Thoracic aorta (tissue), 2 donors: ENCODE measurements around the gene MFAP4. TPM values are rescaled to one million over a fixed set of nuclear protein-coding genes. Genes with fewer than 3 reads are reported as not detected.

Experiments
- ATAC-seq: fragments of 150-250 bp; one replicate; pipeline ENCODE4 v1.8.0; 2017; ENCODE audit warnings: low read depth; ENCODE audit not compliant: insufficient number of reproducible peaks, low FRiP score
- DNase-seq: peaks from one replicate; pipeline ENCODE4 v3.0.0-alpha.2; 2020; ENCODE audit warnings: low spot score
- H3K27ac ChIP-seq, 2 donors: fragments of 200-600 bp; sonication (generic); 1 replicate in 1 of 2; 2 replicates in 1 of 2; pipeline ENCODE4 v1.5.1; 2016; ENCODE audit warnings: mild to moderate bottlenecking in 2 of 2, moderate library complexity in 2 of 2
- H3K27me3 ChIP-seq: fragments of 200-600 bp; sonication (generic); replicated peaks from 2 replicates; pipeline ENCODE4 v1.6.0; 2016; ENCODE audit warnings: mild to moderate bottlenecking; ENCODE audit not compliant: insufficient read depth
- H3K36me3 ChIP-seq: fragments of 200-600 bp; sonication (generic); one replicate; pipeline ENCODE4 v1.5.1; 2016
- H3K4me1 ChIP-seq, 2 donors: fragments of 200-600 bp; sonication (generic); 1 replicate in 1 of 2; 2 replicates in 1 of 2; pipeline versions ENCODE4 v1.5.1 to v1.6.0; 2016; ENCODE audit warnings: low read depth in 2 of 2, mild to moderate bottlenecking in 1 of 2; ENCODE audit not compliant: control insufficient read depth in 1 of 2
- H3K4me3 ChIP-seq: fragments of 200-600 bp; sonication (generic); 2 replicates; pipeline ENCODE4 v1.5.1; 2016; ENCODE audit warnings: mild to moderate bottlenecking
- H3K9me3 ChIP-seq: fragments of 200-600 bp; sonication (generic); 2 replicates; pipeline ENCODE4 v1.5.1; 2016
- total RNA-seq, 2 donors: library from RNA; depleted of rRNA; stranded (reverse); fragments of >200 nt; gene quantifications; one replicate each; pipeline versions ENCODE4 v1.1.0 to v1.2.3, GENCODE V29; 2016
- TF ChIP-seq, protein P1 (sequence below): fragments of 200-600 bp; sonication (generic); IDR thresholded peaks from one replicate; pipeline ENCODE4 v1.5.1; 2019; ENCODE audit warnings: antibody characterized with exemption

MFAP4 gene
- total RNA-seq, 2 donors from 2014 or later, result 425 to 501 TPM

DNA sequence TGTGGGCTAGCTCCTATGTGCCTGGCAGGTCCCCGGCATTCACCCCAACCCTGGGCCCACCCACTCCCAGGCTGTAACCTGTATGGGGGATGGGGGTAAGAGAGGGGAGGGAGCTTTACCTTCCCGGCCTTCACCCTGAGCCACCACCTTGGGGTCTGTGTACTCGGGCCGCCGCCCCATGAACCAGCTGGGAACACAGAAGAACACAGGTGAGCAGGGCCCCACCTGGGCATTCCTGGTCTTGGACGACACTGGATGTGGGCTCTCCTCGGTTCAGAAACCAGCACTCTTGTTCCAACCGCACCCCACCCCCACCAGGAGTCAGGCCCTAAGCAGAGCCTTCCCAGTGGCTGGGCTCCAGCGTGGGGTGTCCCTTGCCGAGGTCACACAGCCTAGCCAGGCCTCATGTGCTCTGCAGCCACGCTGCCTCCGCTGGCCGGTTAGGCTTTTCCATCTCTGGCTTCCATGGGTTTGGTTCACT, 43.3 kb downstream of the MFAP4 start:
- H3K27ac ChIP-seq, result no peak overlapping the region
- TF ChIP-seq, protein P1, sequence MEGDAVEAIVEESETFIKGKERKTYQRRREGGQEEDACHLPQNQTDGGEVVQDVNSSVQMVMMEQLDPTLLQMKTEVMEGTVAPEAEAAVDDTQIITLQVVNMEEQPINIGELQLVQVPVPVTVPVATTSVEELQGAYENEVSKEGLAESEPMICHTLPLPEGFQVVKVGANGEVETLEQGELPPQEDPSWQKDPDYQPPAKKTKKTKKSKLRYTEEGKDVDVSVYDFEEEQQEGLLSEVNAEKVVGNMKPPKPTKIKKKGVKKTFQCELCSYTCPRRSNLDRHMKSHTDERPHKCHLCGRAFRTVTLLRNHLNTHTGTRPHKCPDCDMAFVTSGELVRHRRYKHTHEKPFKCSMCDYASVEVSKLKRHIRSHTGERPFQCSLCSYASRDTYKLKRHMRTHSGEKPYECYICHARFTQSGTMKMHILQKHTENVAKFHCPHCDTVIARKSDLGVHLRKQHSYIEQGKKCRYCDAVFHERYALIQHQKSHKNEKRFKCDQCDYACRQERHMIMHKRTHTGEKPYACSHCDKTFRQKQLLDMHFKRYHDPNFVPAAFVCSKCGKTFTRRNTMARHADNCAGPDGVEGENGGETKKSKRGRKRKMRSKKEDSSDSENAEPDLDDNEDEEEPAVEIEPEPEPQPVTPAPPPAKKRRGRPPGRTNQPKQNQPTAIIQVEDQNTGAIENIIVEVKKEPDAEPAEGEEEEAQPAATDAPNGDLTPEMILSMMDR, result no peak
- ATAC-seq (no peak), DNase-seq (no peak)
- H3K9me3 ChIP-seq, result no peaks in the 10 kb centered on the region
- H3K36me3 ChIP-seq, result no peaks in the 10 kb centered on the region
- H3K27me3 ChIP-seq, result no peaks in the 10 kb centered on the region
- peaks cover 19 to 36% of the 10 kb centered on the region in 2 donors for H3K4me1 ChIP-seq
- H3K4me3 ChIP-seq, result no peak overlapping the region

DNA sequence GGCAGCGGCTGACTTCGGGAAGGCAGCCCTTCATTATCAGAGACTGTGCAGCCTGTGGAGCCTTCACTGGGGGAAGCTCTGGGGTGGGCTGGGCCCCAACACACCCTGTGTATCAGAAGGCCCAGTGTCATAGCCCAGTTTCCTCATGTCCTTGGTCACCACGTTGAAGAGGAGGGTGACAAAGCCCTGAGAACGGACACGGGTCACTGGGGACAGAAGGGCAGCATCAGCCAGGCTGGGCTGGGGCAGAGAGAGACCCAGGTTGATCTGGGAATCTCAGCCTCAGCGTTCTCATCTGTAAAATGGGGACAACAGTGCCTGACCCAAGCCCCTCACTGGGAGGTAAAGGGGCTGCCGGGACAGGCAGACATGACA, 43.7 kb downstream of the MFAP4 start:
- TF ChIP-seq, protein P1, result no peak
- Histone ChIP-seq H3K4me3 (no peak overlapping the region), H3K36me3 (no peaks in the 10 kb centered on the region), H3K27me3 (no peaks in the 10 kb centered on the region), H3K27ac (no peak overlapping the region), H3K9me3 (no peaks in the 10 kb centered on the region), H3K4me1 (peaks cover 19 to 36% of the 10 kb centered on the region in 2 donors)
- DNase-seq (no peak), ATAC-seq (no peak)

DNA sequence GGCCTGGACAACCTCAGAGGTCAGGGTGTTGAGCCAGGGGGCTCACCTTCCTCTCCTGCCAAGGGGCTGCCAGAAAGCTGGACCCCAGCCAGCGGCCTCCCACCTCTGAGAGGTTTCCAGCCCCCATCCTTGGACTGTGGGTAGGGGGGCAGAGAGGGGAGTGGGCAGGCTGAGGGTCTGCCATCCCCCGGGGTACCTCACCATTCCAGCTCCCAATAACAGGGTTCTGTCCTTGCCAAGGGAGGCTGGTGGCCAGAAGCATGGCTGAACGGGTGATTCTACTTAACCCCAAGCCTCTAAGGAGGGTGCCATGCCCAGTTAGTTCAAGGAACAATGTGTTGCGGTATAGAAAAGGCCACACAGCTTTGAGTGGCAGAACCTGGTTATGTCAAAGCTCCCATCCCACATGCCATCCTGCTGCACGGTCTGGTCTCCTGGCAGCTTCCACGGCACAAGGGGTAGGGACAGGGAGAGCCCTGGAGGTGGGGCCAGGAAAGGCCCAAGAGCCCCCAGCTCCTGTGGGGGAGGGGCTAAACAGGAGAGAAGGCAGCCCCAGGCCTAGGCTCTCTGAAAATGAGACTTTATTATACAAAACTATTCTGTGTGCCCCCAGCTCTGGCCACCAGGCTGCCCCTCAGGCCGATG, 44.3 kb downstream of the MFAP4 start:
- H3K36me3 ChIP-seq, result no peaks in the 10 kb centered on the region
- ATAC-seq (no peak), DNase-seq (no peak)
- no peak overlapping the region for H3K27ac ChIP-seq
- peaks cover 19 to 33% of the 10 kb centered on the region in 2 donors for H3K4me1 ChIP-seq
- H3K27me3 ChIP-seq, result no peaks in the 10 kb centered on the region
- H3K9me3 ChIP-seq, result no peaks in the 10 kb centered on the region
- H3K4me3 ChIP-seq, result no peak overlapping the region
- TF ChIP-seq, protein P1, result no peak

DNA sequence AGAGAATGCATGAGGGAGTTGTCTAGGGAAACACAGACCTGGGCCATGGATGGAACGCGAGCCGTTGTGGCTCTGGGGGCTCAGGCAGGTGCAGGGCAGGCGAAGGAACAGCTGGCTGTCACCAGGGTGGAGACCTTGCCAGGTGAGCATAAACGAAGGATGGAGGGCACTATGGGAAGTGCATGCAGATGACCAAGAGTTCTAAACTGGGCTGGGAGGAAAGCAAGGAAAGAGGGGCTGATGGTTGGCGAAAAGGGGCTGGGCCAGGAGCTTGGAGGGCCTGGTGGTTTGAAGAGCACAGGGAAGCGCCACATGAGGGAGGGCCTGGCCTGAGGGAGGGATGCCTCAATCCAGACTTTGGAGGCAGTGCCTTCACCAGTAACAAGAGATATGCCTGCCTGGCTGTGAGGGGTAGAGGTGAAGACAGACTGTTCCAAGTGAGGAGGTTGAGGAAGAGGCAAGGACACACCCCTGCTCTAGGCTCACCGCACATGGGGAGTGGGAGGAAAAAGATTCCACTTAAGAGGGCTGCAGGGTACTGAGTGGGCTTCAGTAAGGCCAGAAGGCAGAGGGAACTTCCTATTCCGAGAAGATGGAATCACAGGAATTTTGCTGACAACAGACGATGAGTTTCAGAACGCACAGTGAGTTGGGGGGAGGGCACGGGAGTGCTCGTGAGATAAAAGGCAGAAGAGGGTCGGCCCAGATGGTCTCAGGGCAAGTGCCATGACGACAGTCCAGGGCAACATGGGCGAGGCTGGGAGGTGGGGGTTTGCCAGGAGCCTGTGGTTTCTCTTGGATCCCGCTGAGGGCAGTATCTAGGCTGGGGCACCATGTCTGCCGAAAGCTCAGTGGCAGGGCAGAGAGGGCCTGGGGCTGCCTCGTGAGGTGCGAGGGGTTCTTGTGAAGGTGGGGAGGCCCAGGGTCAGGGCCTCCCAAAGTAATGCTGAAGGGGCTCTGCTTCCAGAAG, 45.1 kb downstream of the MFAP4 start:
- Histone ChIP-seq H3K4me3 (no peak overlapping the region), H3K4me1 (peaks cover 11 to 25% of the 10 kb centered on the region in 2 donors), H3K9me3 (no peaks in the 10 kb centered on the region), H3K27ac (no peak overlapping the region), H3K36me3 (no peaks in the 10 kb centered on the region), H3K27me3 (no peaks in the 10 kb centered on the region)
- no peak for DNase-seq
- TF ChIP-seq, protein P1, result no peak
- no peak for ATAC-seq

DNA sequence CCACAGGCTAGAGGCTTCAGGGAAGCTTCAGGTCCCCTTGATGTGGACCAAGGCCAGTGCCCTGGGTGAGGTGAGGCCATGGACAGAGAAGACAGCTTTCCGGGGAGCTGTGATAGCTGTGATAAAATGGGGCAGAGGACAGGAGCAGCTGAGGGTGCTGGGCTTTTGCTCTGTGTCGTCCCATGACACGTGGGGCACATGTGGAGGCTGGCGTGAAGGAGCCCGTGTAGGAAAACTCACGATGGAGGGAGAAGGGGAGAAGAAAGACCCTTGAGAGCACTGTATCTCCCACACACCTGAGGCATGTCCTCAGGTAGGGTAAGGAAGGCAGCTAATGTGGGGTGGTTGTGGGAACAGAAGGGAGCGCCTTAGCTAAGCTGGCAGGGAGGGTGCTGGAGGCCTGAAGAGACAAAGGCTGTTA, 45.8 kb downstream of the MFAP4 start:
- TF ChIP-seq, protein P1, result no peak
- Histone ChIP-seq H3K36me3 (no peaks in the 10 kb centered on the region), H3K4me3 (no peak overlapping the region), H3K9me3 (no peaks in the 10 kb centered on the region), H3K4me1 (peaks cover 7 to 18% of the 10 kb centered on the region in 2 donors), H3K27me3 (no peaks in the 10 kb centered on the region), H3K27ac (no peak overlapping the region)
- DNase-seq (no peak), ATAC-seq (no peak)
